RWPE1 (cell line): ENCODE measurements around the gene TMEM94.
"Not testable (repeated sequence)": the region's sequence is repeated elsewhere in the genome, so short reads cannot be mapped to it uniquely, and the experiment has no call there.

ENCODE experiments used
- CTCF ChIA-PET: fragments of 350-600 bp; sonication (Branson Sonifier 250); formaldehyde crosslinking; extraction: SDS; loops from one replicate; lab custom pipeline; 2021; lab: Yijun Ruan, JAX
- POLR2A ChIA-PET: fragments of 400-600 bp; formaldehyde crosslinking; extraction: SDS; loops from one replicate; lab custom pipeline; 2020; ENCODE audit warnings: antibody characterized with exemption; ENCODE audit not compliant: low non-redundant PET; lab: Yijun Ruan, JAX
- DNase-seq: peaks from one replicate; pipeline ENCODE4 v3.0.0; 2012; ENCODE audit warnings: low spot score
- H3K27ac ChIP-seq: fragments of 450-650 bp; 2 replicates; pipeline ENCODE4 v1.5.1; 2017
- TF ChIP-seq, protein P1 (sequence below): fragments of 450-650 bp; conservative IDR thresholded peaks from 2 replicates; pipeline ENCODE4 v1.5.1; 2017; ENCODE audit warnings: low read depth, mild to moderate bottlenecking

TMEM94 gene

DNA sequence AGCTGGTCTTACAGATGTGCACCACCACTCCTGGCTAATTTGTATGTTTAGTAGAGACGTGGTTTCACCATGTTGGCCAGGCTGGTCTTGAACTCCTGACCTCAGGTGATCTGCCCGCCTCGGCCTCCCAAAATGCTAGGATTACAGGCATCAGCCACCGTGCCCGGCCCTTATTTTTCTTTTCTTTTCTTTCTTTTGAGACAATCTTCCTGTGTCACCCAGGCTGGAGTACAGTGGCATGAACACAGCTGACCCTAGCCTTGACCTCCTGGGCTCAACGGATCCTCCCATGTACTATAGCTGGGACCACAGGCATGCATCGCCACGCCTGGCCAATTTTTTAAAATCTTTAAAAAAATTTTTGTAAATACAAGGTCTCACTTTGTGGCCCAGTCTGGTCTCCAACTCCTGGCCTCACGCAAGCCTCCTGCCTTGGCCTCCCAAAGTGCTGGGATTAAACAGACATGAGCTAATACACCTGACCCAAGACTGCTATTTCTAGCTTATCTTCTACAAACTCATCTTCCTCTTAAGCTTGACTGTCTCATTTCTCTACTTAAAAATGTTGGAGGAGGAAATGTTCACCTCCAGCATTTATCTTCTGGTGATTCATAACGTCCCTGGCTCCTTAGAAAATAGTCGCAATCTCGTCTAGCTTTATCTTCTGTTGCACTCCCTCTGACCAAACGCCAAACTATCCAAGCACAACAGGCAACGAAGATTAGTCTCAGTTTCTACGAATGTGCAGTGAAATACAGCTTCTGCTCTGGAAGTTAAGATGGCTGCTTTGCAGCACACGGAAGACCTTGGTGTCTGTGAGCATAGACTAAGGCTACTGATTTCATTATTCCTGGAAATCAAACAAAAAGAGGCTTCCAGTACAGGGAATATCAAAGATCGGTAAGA, 8.2 kb upstream of the TMEM94 start:
- H3K27ac ChIP-seq: no peak overlapping the region
- no peak for DNase-seq
- ChIA-PET POLR2A (no interaction called here), CTCF (no interaction called here)
- TF ChIP-seq, protein P1, sequence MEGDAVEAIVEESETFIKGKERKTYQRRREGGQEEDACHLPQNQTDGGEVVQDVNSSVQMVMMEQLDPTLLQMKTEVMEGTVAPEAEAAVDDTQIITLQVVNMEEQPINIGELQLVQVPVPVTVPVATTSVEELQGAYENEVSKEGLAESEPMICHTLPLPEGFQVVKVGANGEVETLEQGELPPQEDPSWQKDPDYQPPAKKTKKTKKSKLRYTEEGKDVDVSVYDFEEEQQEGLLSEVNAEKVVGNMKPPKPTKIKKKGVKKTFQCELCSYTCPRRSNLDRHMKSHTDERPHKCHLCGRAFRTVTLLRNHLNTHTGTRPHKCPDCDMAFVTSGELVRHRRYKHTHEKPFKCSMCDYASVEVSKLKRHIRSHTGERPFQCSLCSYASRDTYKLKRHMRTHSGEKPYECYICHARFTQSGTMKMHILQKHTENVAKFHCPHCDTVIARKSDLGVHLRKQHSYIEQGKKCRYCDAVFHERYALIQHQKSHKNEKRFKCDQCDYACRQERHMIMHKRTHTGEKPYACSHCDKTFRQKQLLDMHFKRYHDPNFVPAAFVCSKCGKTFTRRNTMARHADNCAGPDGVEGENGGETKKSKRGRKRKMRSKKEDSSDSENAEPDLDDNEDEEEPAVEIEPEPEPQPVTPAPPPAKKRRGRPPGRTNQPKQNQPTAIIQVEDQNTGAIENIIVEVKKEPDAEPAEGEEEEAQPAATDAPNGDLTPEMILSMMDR: no peak

DNA sequence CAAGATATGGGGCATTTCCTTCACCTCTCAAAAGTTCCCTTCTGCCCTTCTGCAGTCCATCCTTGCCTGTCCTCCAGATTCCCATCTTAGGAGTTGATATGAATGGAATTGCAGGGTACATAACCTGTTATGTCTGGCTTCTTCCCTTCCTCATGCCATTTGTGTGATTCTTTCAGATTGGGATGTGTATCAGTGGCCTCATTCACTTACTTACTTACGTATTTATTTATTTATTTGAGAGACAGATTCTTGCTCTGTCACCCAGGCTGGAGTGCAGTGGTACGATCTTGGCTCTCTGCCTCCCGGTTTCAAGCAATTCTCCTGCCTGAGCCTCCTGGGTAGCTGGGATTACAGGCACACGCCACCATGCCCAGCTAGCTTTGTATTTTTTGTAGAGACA, 6.2 kb upstream of the TMEM94 start:
- TF ChIP-seq, protein P1: no peak
- no peak overlapping the region for H3K27ac ChIP-seq
- ChIA-PET POLR2A (no interaction called here), CTCF (no interaction called here)
- DNase-seq: no peak

DNA sequence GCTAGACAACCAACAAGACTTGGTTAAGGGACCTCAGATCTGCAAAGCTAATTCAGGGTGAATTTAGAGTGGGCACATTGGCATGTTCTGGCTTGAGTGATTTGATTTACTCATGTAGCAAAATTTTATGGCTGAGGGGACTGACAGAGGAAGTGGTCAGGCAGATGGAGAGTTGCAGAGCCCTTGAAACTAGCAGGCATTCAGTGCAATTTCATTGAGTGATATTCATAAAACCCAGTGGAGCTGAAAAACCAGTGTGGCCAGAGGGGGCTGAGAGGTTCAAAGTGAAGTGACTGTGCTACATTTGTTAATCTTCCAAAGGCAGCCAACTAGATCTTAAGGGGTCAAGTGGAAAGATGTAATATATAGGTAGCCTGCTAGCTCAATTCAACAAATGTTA, 2.2 kb upstream of the TMEM94 start:
- ChIA-PET POLR2A (no interaction called here), CTCF (interaction anchor here (0.6 kb wide), 1 partner anchor 385 kb away, joined by 3 read pairs; no protein-coding TSS in a partner anchor)
- TF ChIP-seq, protein P1: no peak
- no peak overlapping the region for H3K27ac ChIP-seq
- DNase-seq: no peak

DNA sequence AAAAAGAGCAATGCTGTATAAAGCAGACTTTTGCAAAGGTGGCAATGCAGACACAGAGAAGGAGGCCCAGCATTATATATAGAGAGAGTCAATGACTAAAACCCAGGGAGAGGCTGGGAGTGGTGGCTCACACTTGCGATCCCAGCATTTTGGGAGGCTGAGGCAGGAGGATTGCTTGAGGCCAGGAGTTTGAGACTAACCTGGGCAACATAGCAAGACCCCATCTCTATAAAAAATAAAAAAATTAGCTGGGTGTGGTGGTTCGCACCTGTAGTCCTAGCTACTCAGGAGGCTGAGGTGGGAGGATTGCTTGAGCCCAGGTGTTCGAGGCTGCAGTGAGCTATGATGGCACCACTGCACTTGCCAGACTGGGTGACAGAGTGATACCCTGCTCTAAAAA, 1.8 kb upstream of the TMEM94 start:
- H3K27ac ChIP-seq, DNase-seq: not testable (repeated sequence)
- ChIA-PET POLR2A (interaction anchor here (0.7 kb wide), 1 partner anchor 8 kb away, joined by 4 read pairs; no protein-coding TSS in a partner anchor), CTCF (interaction anchor here (0.6 kb wide), 1 partner anchor 386 kb away, joined by 3 read pairs; no protein-coding TSS in a partner anchor)

DNA sequence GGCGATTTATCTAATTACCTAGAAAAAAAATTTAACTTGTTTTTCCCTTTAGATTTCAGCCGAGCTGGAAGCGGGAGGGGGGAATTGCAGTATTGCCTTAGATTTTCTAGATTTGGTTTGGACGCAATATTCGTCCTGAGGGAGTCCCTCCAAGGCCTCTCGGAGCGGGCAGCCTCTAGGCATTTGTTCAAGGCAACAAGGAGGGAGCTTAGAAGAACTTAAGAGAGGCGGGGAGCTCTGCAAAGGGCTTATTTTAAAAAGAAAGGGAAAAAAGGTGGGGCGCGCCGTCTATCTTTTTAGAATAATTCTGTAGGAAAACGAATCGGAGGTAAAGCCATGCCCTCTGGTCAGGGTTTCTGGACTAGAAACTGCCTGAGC, 407 bp upstream of the TMEM94 start:
- H3K27ac ChIP-seq: peak overlapping the region; percentile 78
- CTCF ChIA-PET: interaction anchor here (0.5 to 1.2 kb wide), 5 partner anchors 69 to 488 kb away, joined by 3 to 4 read pairs (median 4); partner anchors contain the start of gene SMIM5
- TF ChIP-seq, protein P1: no peak
- POLR2A ChIA-PET: no interaction called here
- no peak for DNase-seq

DNA sequence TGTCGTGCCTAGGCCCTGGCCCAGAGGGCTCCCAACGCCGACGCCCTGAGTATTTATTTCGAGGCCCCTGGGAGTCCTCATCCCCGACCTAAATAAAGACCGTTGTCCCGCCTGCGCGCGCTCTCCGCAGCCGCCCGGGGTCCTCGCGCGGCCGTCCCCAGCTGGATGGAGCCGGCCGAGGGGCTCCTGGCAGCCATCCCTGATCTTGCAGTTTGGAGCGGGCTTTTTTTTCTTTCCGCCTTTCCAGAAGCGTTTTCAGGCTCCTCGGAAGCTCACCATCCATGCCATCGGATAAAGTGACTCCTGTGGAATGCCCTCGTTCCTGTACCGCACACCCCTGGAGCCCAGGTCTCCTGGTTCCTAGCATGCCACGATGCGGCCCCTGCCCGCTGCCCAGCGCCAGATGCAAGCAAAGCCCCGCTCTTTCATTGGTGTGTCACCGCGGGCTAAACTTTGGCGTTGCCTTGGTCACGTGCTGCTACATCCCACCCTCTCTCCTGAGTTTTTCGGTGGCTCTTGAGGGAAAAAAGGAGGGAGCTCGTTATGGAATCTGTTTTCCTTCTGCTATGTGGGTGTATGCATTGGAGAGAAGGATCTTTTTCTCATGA, 716 bp downstream of the TMEM94 start:
- DNase-seq: no peak
- ChIA-PET CTCF (interaction anchor here (0.5 kb wide), 1 partner anchor 30 kb away, joined by 4 read pairs; no protein-coding TSS in a partner anchor), POLR2A (no interaction called here)
- TF ChIP-seq, protein P1: no peak
- peak overlapping the region; percentile 78 for H3K27ac ChIP-seq
